HCT116 (cell line): ENCODE data around the gene CRY1. TPM values are rescaled to one million over a fixed set of nuclear protein-coding genes. Genes with fewer than 3 reads are reported as not detected.

ENCODE experiments used
- ATAC-seq: fragments of 200-7000 bp; cut with Tn5 transposase; 2 replicates; pipeline ENCODE4 v1.9.1; 2020; ENCODE audit warnings: mild to moderate bottlenecking, moderate library complexity
- BruUV-seq: library from RNA; stranded (reverse); fragments of 400-500 nt; replicated peaks from 2 replicates; lab custom pipeline; 2021; lab: Mats Ljungman, UMichigan
- CTCF ChIA-PET: fragments of 300-600 bp; sonication (Branson Sonifier 250); formaldehyde crosslinking; loops from one replicate; lab custom pipeline; 2021; ENCODE audit warnings: antibody characterized with exemption; lab: Charles Lee
- POLR2A ChIA-PET: fragments of 300-600, 350-600 bp; sonication (Branson Sonifier 250); formaldehyde crosslinking; loops from one replicate; lab custom pipeline; 2021; ENCODE audit warnings: antibody characterized with exemption; lab: Charles Lee
- RAD21 ChIA-PET, 2 experiments: fragments of 300-600 bp; sonication (Branson Sonifier 250); formaldehyde crosslinking; loops; one replicate each; lab custom pipeline; 2023; ENCODE audit warnings: low total read pairs in 2 of 2; ENCODE audit not compliant: uncharacterized antibody in 2 of 2, unreplicated experiment in 2 of 2, low non-redundant PET in 1 of 2; lab: Charles Lee
- DNase-seq: peaks from one replicate; pipeline ENCODE4 v3.0.0-alpha.2; 2010; ENCODE audit warnings: low read depth, low spot score
- H2AFZ ChIP-seq: fragments of 200-600 bp; shearing (Covaris generic), sonication (generic); 2 replicates; pipeline ENCODE4 v1.6.1; 2017; ENCODE audit warnings: low read depth, mixed run types, mixed read lengths, antibody characterized with exemption, low read length; ENCODE audit not compliant: poor library complexity, severe bottlenecking
- H3K27ac ChIP-seq: 2 replicates; pipeline ENCODE4 v1.5.1; 2012; ENCODE audit warnings: low read depth, low read length
- H3K27me3 ChIP-seq: fragments of 200-600 bp; sonication (generic); 2 replicates; pipeline ENCODE4 v1.6.1; 2016; ENCODE audit warnings: mixed run types, low read length, mixed read lengths; ENCODE audit not compliant: insufficient read depth
- H3K36me3 ChIP-seq, 2 experiments: fragments of 200-500 bp in 1 of 2; fragments of 200-600 bp in 1 of 2; sonication (Bioruptor generic) in 1 of 2; sonication (generic) in 1 of 2; 2 replicates each; pipeline versions ENCODE4 v1.5.1 to v1.6.1; 2014 to 2016; ENCODE audit warnings: low read length in 2 of 2, inconsistent platforms in 1 of 2, mixed read lengths in 1 of 2, mixed run types in 1 of 2; ENCODE audit not compliant: insufficient read depth in 2 of 2, control insufficient read depth in 1 of 2
- H3K4me1 ChIP-seq, 2 experiments: fragments of 200-600 bp in 1 of 2; sonication (generic) in 1 of 2; 2 replicates each; pipeline versions ENCODE4 v1.5.1 to v1.6.1; 2012 to 2017; ENCODE audit warnings: low read length in 2 of 2, inconsistent platforms in 1 of 2, mild to moderate bottlenecking in 1 of 2, mixed read lengths in 1 of 2, mixed run types in 1 of 2, moderate library complexity in 1 of 2; ENCODE audit not compliant: insufficient read depth in 2 of 2, control insufficient read depth in 1 of 2
- H3K4me2 ChIP-seq: fragments of 200-600 bp; sonication (generic); 2 replicates; pipeline ENCODE4 v1.6.1; 2017; ENCODE audit warnings: mixed run types, low read length, mixed read lengths
- H3K4me3 ChIP-seq, 2 experiments: fragments of 200-600 bp in 1 of 2; sonication (generic) in 1 of 2; replicated peaks in 1 of 2; 2 replicates each; pipeline ENCODE4 v1.5.1; 2011 to 2016; ENCODE audit warnings: low read length in 2 of 2, control low read depth in 1 of 2, low read depth in 1 of 2, mild to moderate bottlenecking in 1 of 2, mixed read lengths in 1 of 2, mixed run types in 1 of 2
- H3K79me2 ChIP-seq: fragments of 200-600 bp; sonication (generic); 2 replicates; pipeline ENCODE4 v1.6.1; 2017; ENCODE audit warnings: mild to moderate bottlenecking, mixed run types, low read length, moderate library complexity, mixed read lengths; ENCODE audit not compliant: insufficient read depth
- H3K9ac ChIP-seq: fragments of 200-600 bp; sonication (generic); 2 replicates; pipeline ENCODE4 v1.6.1; 2016; ENCODE audit warnings: low read length, mixed read lengths
- H3K9me2 ChIP-seq: fragments of 200-600 bp; sonication (generic), shearing (Covaris generic); 2 replicates; pipeline ENCODE4 v1.6.1; 2017; ENCODE audit warnings: mixed run types, mild to moderate bottlenecking, moderate library complexity; ENCODE audit not compliant: insufficient read depth
- H3K9me3 ChIP-seq, 2 experiments: fragments of 200-500 bp in 1 of 2; fragments of 200-600 bp in 1 of 2; sonication (Bioruptor generic) in 1 of 2; sonication (generic) in 1 of 2; 2 replicates each; pipeline ENCODE4 v1.6.1; 2014 to 2017; ENCODE audit warnings: low read length in 2 of 2, mixed read lengths in 2 of 2, inconsistent platforms in 1 of 2, low read depth in 1 of 2, mild to moderate bottlenecking in 1 of 2, mixed run types in 1 of 2, moderate library complexity in 1 of 2; ENCODE audit not compliant: control insufficient read depth in 1 of 2, insufficient read depth in 1 of 2
- H4K20me1 ChIP-seq: fragments of 200-600 bp; sonication (generic), shearing (Covaris generic); 2 replicates; pipeline ENCODE4 v1.6.1; 2017; ENCODE audit warnings: mixed run types, mild to moderate bottlenecking, moderate library complexity; ENCODE audit not compliant: insufficient read depth
- FOSL1 ChIP-seq: IDR thresholded peaks from 2 replicates; pipeline ENCODE4 v1.6.1; 2012; ENCODE audit warnings: low read depth
- JUND ChIP-seq: IDR thresholded peaks from 2 replicates; pipeline ENCODE4 v1.6.1; 2012
- RAD21 ChIP-seq: IDR thresholded peaks from 2 replicates; pipeline ENCODE4 v1.6.1; 2012; ENCODE audit warnings: low read depth, mild to moderate bottlenecking
- TCF7L2 ChIP-seq: IDR thresholded peaks from 2 replicates; pipeline ENCODE4 v1.7.0; 2011; ENCODE audit warnings: borderline replicate concordance, inconsistent platforms; ENCODE audit not compliant: insufficient read depth, insufficient read length; ENCODE audit errors: extremely low read depth
- intact Hi-C: fragments of 100-400 bp; cut with micrococcal nuclease; formaldehyde crosslinking; loops from 2 replicates; pipeline ENCODE4 v1.10.0; 2022
- total RNA-seq: library from RNA; stranded (reverse); gene quantifications from one replicate; pipeline ENCODE4 v1.2.1, GENCODE V29; 2021; ENCODE audit not compliant: unreplicated experiment

Gene CRY1
- total RNA-seq, 1 experiment from 2014 or later = 16.3 TPM

DNA sequence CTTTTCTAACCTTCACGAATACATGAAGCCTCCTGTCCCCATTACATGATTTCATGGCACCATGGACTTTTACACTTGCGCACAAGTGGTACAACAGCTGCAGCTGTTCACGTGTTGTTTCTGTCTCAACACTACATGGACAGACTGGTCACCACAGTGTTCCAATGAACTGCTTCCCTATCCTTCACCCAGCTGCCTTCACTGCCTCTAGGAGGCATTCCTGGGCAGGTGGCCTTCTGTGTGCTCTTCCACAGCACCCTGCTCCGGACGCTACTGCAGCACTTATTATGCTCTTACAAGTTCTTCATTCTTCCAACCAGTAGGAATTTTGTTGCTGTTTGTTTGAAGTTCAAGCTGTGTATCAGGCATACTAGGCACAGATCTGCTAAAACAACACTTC lies 107.9 kb downstream of the CRY1 start:
- no peak for TF ChIP-seq FOSL1
- Histone ChIP-seq H3K79me2 (peaks cover 6% of the 10 kb centered on the region; the same call in 1 of the 2 replicates), H3K36me3 (peaks cover 0 to 5% of the 10 kb centered on the region in 2 experiments; a peak in 1 of 4 replicates), H3K27me3 (no peaks in the 10 kb centered on the region), H4K20me1 (no peaks in the 10 kb centered on the region), H3K4me3 (no peak overlapping the region), H3K9me2 (no peaks in the 10 kb centered on the region), H2AFZ (no peak overlapping the region), H3K9me3 (no peaks in the 10 kb centered on the region), H3K27ac (no peak overlapping the region), H3K9ac (no peak overlapping the region), H3K4me1 (peaks cover 8 to 15% of the 10 kb centered on the region in 2 experiments; a peak in 3 of 4 replicates), H3K4me2 (peak overlapping the region; percentile 84)
- RAD21 ChIA-PET = no interaction called here
- no TSS peak for BruUV-seq
- ATAC-seq (no peak), DNase-seq (no peak)
- intact Hi-C loops = no loop called here
- CTCF ChIA-PET = no interaction called here
- POLR2A ChIA-PET = interaction anchor here (0.5 kb wide), 1 partner anchor 9 kb away, joined by 5 read pairs; no protein-coding TSS in a partner anchor

DNA sequence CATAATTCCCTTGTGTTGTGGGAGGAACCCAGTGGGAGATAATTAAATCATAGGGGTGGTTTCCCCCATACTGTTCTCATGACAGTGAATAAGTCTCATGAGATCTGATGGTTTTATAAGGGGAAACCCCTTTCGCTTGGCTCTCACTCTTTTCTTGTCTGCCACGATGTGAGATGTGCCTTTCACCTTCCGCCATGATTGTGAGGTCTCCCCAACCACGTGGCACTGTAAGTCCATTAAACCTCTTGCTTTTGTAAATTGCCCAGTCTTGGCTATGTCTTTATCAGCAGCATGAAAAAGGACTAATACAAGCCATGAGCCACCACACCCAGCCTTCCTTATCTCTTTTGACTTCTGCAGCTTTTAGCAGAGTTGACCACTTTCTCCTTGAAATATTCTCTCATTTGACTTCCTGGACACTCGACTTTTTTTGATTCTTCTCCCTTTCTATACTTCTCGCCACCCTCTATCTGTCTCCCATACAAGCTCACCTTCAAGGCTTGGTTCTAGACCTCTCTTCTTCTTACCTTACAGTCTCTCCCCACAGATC lies 108.7 kb downstream of the CRY1 start:
- Histone ChIP-seq H3K4me3 (no peak overlapping the region), H2AFZ (no peak overlapping the region), H3K27me3 (no peaks in the 10 kb centered on the region), H3K36me3 (peaks cover 0 to 5% of the 10 kb centered on the region in 2 experiments; a peak in 1 of 4 replicates), H4K20me1 (no peaks in the 10 kb centered on the region), H3K27ac (no peak overlapping the region), H3K9ac (no peak overlapping the region), H3K4me1 (peaks cover 8 to 15% of the 10 kb centered on the region in 2 experiments; a peak in 3 of 4 replicates), H3K79me2 (peaks cover 6% of the 10 kb centered on the region; the same call in 1 of the 2 replicates), H3K4me2 (no peak overlapping the region), H3K9me3 (no peaks in the 10 kb centered on the region), H3K9me2 (no peaks in the 10 kb centered on the region)
- CTCF ChIA-PET = no interaction called here
- DNase-seq (no peak), ATAC-seq (no peak)
- POLR2A ChIA-PET = no interaction called here
- intact Hi-C loops = no loop called here
- TF ChIP-seq RAD21 = no peak
- TF ChIP-seq TCF7L2 = no peak
- TF ChIP-seq JUND = no peak
- RAD21 ChIA-PET = no interaction called here
- BruUV-seq = no TSS peak
